Thoracic aorta (tissue), 2 donors: ENCODE measurements around the gene MICAL3. TPM values are rescaled to one million over a fixed set of nuclear protein-coding genes. Genes with fewer than 3 reads are reported as not detected.

Experiments
- ATAC-seq: fragments of 150-250 bp; one replicate; pipeline ENCODE4 v1.8.0; 2017; ENCODE audit warnings: low read depth; ENCODE audit not compliant: insufficient number of reproducible peaks, low FRiP score
- DNase-seq: peaks from one replicate; pipeline ENCODE4 v3.0.0-alpha.2; 2020; ENCODE audit warnings: low spot score
- H3K27ac ChIP-seq, 2 donors: fragments of 200-600 bp; sonication (generic); 1 replicate in 1 of 2; 2 replicates in 1 of 2; pipeline ENCODE4 v1.5.1; 2016; ENCODE audit warnings: mild to moderate bottlenecking in 2 of 2, moderate library complexity in 2 of 2
- H3K27me3 ChIP-seq: fragments of 200-600 bp; sonication (generic); replicated peaks from 2 replicates; pipeline ENCODE4 v1.6.0; 2016; ENCODE audit warnings: mild to moderate bottlenecking; ENCODE audit not compliant: insufficient read depth
- H3K36me3 ChIP-seq: fragments of 200-600 bp; sonication (generic); one replicate; pipeline ENCODE4 v1.5.1; 2016
- H3K4me1 ChIP-seq, 2 donors: fragments of 200-600 bp; sonication (generic); 1 replicate in 1 of 2; 2 replicates in 1 of 2; pipeline versions ENCODE4 v1.5.1 to v1.6.0; 2016; ENCODE audit warnings: low read depth in 2 of 2, mild to moderate bottlenecking in 1 of 2; ENCODE audit not compliant: control insufficient read depth in 1 of 2
- H3K4me3 ChIP-seq: fragments of 200-600 bp; sonication (generic); 2 replicates; pipeline ENCODE4 v1.5.1; 2016; ENCODE audit warnings: mild to moderate bottlenecking
- H3K9me3 ChIP-seq: fragments of 200-600 bp; sonication (generic); 2 replicates; pipeline ENCODE4 v1.5.1; 2016
- CTCF ChIP-seq: fragments of 200-600 bp; sonication (generic); IDR thresholded peaks from one replicate; pipeline ENCODE4 v1.5.1; 2019; ENCODE audit warnings: antibody characterized with exemption
- total RNA-seq, 2 donors: library from RNA; depleted of rRNA; stranded (reverse); fragments of >200 nt; gene quantifications; one replicate each; pipeline versions ENCODE4 v1.1.0 to v1.2.3, GENCODE V29; 2016

MICAL3 gene
- total RNA-seq, 2 donors from 2014 or later, result 45.2 to 78.0 TPM

GRCh38 chr22:17829695-17830042 is 194.7 kb downstream of the MICAL3 start:
- Histone ChIP-seq H3K4me1 (peaks cover 4 to 20% of the 10 kb centered on the region in 2 donors), H3K4me3 (no peak overlapping the region), H3K27ac (no peak overlapping the region), H3K27me3 (no peaks in the 10 kb centered on the region), H3K36me3 (peaks cover 4% of the 10 kb centered on the region), H3K9me3 (no peaks in the 10 kb centered on the region)
- no peak for TF ChIP-seq CTCF
- no peak for DNase-seq
- ATAC-seq, result no peak

DNA sequence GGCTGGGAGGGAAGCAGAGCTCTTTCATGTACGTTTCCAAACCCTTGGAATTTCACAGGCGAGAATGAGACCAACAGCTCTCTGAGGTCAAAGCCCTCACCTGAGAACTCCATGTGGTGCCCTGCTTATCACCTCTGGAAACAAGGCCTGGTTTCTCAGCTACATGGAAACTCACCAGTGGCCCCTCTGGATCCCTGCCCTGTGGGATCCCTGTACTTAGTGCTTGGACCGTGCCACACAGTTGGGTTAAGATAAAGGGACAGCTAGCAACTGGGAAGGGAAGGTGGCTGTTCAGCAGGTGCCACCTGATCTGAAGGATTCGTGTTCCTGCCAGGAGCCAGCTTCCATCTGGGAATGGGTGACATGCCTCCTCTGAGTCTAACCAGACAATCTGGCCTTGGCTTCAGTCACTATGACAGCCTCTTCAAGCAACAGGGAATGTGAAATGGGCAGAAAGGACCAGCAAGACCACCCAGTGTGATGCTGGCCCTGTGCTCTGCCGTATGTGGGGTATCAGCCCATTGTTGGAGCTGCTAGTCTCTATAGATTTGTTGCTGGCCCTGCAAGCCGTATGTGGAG is 195.8 kb downstream of the MICAL3 start:
- no peak for DNase-seq
- ATAC-seq, result no peak
- Histone ChIP-seq H3K4me1 (peaks cover 4 to 20% of the 10 kb centered on the region in 2 donors), H3K36me3 (peaks cover 4% of the 10 kb centered on the region), H3K9me3 (no peaks in the 10 kb centered on the region), H3K27ac (no peak overlapping the region), H3K4me3 (no peak overlapping the region), H3K27me3 (no peaks in the 10 kb centered on the region)
- TF ChIP-seq CTCF, result no peak

DNA sequence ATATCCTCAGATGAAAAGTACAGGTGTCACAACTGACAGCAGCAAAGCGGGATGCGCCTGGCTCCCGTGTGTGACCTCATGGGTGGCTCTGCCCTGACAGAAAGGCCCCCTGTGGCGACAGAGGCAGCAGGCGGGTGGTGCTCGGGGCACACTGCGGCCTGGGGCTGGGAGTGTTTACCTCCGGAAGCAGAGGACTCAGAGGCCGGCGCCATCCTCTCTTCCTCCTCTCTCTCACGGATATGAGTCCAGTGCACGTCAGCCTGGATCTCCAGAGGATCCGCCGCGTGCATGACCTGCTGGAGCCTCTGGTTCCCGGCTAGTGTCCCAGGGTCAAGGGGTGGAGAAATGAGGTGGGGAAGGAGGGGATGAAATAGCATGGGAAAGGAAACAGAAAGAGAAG is 196.9 kb downstream of the MICAL3 start:
- no peak for TF ChIP-seq CTCF
- Histone ChIP-seq H3K4me1 (peaks cover 4 to 20% of the 10 kb centered on the region in 2 donors), H3K4me3 (no peak overlapping the region), H3K9me3 (no peaks in the 10 kb centered on the region), H3K36me3 (peaks cover 9% of the 10 kb centered on the region), H3K27ac (no peak overlapping the region), H3K27me3 (no peaks in the 10 kb centered on the region)
- ATAC-seq (no peak), DNase-seq (no peak)

DNA sequence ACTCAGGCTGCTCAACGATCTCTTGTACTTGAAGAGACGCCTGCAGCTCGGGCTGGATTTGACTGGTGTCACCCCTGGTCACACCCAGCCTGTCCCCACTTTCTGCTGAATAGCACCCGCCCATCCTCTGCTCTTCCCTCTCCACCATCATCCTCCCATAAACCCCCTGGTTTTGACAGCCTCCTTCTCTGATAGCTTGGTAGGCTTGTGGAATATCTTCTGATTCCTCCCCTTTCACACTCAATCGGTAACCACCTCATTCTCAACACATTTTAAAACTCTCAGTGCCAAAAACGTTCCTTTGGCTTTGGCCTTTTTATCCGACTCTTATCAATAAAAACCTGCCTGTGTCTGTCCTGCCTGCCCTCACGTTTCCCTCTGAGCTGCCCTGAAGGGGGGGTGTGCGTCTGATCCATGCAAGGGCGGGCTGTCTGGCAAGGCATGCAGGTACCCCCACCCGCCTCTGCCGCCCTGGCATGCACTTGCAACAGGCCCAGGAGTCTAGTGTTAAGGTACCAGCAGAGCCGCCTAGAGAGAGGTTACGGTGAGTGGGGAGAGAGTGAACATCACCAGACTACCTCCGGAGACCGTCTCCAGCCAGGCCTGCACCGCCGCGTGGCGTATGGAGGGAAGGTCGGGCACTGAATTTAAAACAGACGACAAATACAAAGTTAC is 198.3 kb downstream of the MICAL3 start:
- H3K27ac ChIP-seq, result no peak overlapping the region
- no peak for DNase-seq
- peaks cover 24% of the 10 kb centered on the region for H3K36me3 ChIP-seq
- no peaks in the 10 kb centered on the region for H3K9me3 ChIP-seq
- H3K4me3 ChIP-seq, result no peak overlapping the region
- no peaks in the 10 kb centered on the region for H3K27me3 ChIP-seq
- ATAC-seq, result no peak
- peaks cover 4 to 11% of the 10 kb centered on the region in 2 donors for H3K4me1 ChIP-seq
- TF ChIP-seq CTCF, result no peak

GRCh38 chr22:17824457-17824856 is 199.9 kb downstream of the MICAL3 start:
- no peak for DNase-seq
- Histone ChIP-seq H3K27me3 (no peaks in the 10 kb centered on the region), H3K4me3 (no peak overlapping the region), H3K9me3 (no peaks in the 10 kb centered on the region), H3K27ac (no peak overlapping the region), H3K36me3 (peaks cover 28% of the 10 kb centered on the region), H3K4me1 (no peaks in the 10 kb centered on the region)
- TF ChIP-seq CTCF, result no peak
- no peak for ATAC-seq
